Ovary (tissue), 3 donors: ENCODE results near the gene CSHL1.

ENCODE experiments used
- CTCF ChIP-seq, 3 donors: fragments of 450-650 bp in 2 of 3; fragments of 200-600 bp in 1 of 3; IDR thresholded peaks; one replicate each; pipeline versions ENCODE4 v1.5.1 to v1.8.0; 2016 to 2022; ENCODE audit warnings: antibody characterized with exemption in 3 of 3, mild to moderate bottlenecking in 1 of 3
- POLR2A ChIP-seq: fragments of 450-650 bp; IDR thresholded peaks from one replicate; pipeline ENCODE4 v1.6.1; 2017; ENCODE audit warnings: antibody characterized with exemption, mild to moderate bottlenecking, moderate library complexity
- donor health status: DM: no; HTN: no; CAD: no.

GRCh38 chr17:63943745-63944144, 32.7 kb upstream of the CSHL1 start:
- TF ChIP-seq POLR2A (no peak), CTCF (IDR thresholded peaks at IDR 0.05) (no peak)
